GM18868 (cell line): Measurements from ENCODE around the gene WDTC1.

Source experiments
- ATAC-seq: cut with Tn5 transposase; IDR thresholded peaks from one replicate; pipeline ENCODE4 v1.9.1; 2021; ENCODE audit warnings: mild to moderate bottlenecking, moderate library complexity; ENCODE audit not compliant: unreplicated experiment

Gene WDTC1

DNA sequence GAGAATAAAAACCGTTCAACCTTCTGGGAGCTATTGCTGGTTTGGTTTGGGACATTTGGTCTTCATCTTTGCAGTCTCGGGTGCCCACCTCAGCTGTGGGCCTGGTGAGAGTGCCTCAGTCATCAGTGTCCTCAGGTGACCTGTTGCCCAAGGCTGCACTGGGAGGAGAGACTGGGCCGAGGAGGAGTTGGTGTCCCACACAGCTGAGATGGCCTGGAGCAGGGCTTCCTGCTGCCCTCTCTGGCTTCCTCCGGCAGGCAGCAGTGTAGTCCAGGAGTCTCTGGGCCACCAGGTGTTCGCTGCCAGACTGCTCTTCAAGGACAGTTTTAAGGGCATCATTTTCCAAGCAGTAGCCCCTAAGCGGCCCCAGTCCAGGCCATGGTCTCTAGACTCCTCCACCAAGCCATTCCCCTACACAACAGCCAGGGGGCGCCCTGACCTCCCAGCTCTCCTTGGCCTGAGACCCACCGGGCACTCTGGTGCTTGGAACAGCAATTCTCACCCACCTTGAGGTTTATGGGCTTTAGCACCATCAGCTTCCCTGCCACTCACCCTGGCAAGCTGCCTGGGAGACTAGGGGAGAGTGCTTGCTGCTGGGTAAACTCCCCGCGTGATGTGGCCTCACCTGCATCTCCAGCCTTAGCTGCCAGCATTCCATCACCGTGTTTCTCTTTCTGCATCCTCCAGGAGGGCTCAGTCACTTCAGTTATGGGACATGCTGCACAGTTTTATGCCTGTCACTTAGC lies 98.3 kb downstream of the WDTC1 start:
- no peak for ATAC-seq

GRCh38 chr1:27333717-27334279 lies 99.4 kb downstream of the WDTC1 start:
- no peak for ATAC-seq

GRCh38 chr1:27335506-27336422 lies 101.3 kb downstream of the WDTC1 start:
- no peak for ATAC-seq

DNA sequence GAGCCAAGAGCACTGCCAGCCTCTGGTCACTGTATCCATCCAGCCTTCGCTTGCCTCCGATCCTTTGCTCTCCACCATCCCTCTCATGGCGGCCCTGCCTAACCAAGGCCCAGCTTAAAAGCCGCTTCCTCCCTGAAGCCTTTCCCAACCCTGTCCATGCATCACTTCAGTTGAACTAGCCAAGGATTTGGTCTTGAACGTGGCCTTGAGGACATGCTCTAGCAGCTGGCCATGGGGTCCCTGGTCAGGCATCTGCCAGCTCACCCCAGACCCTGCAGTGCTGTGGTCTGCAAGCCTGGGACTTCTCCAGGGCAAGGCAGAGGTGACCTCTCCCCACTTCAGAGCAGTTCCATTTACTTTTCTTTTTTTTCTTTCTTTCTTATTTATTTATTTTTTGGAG lies 102.3 kb downstream of the WDTC1 start:
- ATAC-seq, result no peak

- ATAC-seq, result no peak
These were observed 104.3 kb downstream of the WDTC1 start for GRCh38 chr1:27338751-27339150.

DNA sequence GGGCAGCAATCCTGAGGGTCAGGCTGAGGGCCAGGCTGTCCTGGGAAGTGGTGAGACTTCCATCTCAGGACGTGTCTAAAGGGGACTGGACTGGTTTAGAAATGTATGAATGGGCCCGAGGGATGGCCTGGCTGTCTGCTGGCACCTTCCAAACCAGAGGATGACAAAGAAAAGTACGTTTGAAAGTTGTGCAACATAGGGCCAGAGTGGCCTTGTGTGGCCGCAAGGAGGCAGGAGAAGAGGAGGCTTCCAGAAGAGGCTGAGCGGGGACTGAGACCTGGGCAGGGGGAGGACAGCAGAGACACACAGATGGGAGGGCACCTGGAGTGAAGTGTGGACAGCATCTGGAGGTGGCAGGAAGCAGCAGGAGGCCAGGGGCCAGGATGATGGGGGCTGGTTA lies 104.8 kb downstream of the WDTC1 start:
- no peak for ATAC-seq

DNA sequence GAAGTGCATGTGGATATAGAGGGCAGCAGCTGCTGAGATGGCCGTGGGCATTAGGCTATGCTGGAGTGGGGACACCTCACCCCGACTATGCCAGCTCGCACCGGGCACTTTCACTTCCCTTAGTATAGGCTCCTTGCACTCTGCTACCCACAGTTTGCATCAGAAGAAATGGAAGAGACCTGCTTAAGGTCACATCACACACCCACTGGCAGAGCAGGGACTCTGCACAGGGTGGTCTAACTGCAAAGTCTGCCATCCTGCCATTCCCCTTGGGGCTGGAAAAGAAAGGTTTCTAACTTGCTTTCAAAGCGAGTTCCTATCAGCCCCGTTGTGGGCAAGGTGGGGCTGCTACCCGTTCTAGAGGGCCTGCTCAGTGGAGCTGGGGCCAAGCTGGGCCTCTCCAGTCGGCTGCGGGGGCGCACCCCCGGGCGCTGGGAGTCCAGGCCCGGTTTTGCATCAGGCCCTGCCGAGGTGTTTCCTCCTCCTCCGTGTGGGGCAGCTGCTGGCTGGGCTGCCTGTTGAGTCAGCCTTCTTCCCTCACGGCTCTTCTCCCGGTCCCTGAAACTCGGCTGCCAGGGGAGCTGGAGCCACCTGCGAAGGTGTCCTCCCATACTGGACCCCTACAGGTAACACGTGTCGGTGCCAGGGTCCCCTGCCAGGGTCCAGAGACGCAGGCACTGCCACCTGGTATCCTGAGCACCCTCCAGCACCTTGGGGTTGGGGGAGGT lies 107.3 kb downstream of the WDTC1 start, which contains the start of gene SYTL1:
TSS of gene SYTL1 (plus strand) at position 498 of the 728 bp plus-strand sequence. CDS start 3,313 bp downstream, outside the sequence.
- ATAC-seq, result peak; percentile 46

GRCh38 chr1:27342391-27342777 lies 108.0 kb downstream of the WDTC1 start:
- no peak for ATAC-seq

DNA sequence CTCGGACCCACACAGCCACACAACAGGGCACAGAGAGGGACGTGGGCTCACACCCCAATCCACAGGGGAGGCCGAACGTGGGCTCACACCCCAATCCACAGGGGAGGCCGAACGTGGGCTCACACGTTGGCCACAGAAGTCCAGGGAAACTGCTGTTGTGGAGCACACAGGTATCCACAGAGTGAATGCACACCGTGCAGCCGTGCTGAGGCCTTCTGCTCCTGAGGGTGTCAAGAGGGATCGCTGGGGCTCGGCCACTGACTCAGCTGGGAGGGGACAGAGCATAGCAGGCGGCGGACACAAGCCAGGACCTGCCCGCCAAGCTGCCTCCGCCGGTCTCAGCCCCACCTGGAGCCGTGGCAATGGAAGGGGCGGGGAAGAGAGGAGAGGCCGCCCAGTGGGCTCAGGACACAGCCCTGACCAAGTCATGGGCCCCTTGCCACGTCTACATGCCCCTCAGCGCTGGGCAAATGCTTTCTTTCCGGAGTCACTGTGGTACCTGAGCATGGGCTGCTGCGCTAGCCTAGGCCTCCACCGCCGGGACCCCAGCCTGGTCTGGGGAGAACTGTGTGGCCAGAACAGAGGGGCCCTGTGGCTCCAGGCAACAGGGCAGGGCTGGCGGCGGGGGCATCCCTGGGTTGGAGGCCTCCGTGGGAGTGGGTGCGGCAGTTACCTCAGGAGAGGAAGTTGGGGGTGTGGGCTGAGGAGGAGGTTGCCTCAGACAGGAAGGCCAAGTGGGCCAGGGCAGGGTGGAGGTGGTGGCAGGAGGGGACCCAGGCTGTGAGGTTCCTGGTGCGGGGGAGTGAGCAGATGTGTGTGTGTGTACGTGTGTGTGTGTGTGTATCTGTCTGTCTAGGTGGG lies 108.6 kb downstream of the WDTC1 start:
- ATAC-seq, result no peak

GRCh38 chr1:27343639-27344025 lies 109.2 kb downstream of the WDTC1 start:
- ATAC-seq, result no peak

DNA sequence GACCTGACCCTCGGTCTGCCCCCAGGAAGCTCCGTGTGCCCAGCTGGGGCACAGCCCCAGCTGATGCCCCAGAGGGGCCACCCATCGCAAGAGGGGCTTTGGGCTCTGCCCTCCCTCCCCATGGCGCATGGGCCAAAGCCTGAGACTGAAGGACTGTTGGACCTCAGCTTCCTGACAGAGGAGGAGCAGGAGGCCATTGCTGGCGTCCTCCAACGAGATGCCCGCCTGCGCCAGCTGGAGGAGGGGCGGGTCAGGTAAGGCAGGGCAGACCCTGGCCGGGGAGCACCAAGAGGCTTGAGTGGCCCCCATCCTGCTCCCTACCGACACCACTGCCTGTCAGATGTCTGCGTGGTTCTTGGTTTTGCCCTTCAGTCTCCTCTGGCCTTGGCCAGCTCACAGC lies 110.8 kb downstream of the WDTC1 start:
- no peak for ATAC-seq

- no peak for ATAC-seq
These were observed 111.9 kb downstream of the WDTC1 start for GRCh38 chr1:27346357-27346756.

DNA sequence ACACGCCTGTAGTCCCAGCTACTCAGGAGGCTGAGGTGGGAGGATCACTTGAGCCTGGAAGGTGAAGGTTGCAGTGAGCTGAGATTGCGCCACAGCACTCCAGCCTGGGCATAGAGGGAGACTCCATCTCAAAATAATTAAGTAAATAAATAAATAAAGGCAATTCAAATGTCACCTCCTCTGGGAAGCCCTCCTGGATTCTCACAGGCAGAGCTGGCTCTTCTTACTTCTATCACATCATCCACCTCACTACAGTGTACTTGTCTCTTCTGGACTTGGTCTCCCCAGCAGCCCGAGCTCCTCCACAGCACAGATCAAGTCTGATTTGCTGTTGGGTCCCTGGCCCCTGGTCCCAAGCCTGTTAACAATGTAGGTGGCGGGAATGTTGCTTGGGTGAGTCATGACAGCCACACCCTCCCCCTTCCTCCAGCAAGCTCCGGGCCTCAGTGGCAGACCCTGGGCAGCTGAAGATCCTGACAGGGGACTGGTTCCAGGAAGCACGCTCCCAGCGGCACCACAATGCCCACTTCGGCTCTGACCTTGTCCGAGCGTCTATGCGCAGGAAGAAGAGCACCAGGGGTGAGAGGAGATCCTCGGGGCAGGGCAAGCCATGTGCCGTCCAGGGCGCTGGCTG lies 112.7 kb downstream of the WDTC1 start:
- no peak for ATAC-seq

DNA sequence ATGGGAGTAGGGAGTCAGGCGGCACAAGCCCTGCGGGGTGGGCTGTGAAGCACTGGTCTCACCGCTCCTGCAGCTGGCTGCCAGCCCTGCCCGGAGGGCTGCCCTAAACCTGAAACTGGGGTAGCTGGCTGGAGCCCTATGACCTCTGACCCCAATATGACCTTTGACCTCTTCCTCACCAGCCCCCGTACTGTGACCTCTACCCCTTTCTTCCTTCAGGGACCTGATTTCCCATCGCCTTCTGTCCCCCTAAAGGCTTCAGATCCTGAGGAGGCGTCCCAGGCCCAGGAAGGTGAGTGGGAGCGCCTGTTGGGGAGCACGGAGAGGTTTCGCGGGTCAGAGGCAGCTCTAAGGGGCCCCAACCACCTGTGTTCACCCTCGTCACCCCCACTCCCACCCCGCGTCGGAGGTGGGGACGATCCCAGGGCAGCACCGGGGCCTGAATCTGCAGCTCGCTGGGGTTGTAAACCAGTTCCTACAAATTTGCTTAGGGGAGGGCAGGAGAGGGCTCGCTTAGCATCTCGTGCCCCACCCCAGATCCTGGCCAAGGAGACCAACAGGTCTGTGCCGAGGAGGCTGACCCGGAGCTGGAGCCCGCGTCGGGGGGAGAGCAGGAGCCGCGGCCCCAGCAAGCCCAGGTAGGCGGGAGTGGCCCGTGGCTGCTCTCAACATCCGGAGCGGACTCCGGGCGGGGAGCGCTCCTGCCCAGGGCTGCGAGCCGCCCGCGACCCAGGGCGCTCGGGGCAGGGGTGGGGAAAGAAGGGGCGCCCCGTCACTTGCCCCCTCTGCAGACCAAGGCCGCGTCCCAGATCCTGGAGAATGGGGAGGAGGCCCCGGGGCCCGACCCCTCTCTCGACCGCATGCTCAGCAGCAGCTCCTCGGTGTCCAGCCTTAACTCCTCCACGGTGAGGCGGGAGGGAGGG lies 114.7 kb downstream of the WDTC1 start:
- no peak for ATAC-seq

DNA sequence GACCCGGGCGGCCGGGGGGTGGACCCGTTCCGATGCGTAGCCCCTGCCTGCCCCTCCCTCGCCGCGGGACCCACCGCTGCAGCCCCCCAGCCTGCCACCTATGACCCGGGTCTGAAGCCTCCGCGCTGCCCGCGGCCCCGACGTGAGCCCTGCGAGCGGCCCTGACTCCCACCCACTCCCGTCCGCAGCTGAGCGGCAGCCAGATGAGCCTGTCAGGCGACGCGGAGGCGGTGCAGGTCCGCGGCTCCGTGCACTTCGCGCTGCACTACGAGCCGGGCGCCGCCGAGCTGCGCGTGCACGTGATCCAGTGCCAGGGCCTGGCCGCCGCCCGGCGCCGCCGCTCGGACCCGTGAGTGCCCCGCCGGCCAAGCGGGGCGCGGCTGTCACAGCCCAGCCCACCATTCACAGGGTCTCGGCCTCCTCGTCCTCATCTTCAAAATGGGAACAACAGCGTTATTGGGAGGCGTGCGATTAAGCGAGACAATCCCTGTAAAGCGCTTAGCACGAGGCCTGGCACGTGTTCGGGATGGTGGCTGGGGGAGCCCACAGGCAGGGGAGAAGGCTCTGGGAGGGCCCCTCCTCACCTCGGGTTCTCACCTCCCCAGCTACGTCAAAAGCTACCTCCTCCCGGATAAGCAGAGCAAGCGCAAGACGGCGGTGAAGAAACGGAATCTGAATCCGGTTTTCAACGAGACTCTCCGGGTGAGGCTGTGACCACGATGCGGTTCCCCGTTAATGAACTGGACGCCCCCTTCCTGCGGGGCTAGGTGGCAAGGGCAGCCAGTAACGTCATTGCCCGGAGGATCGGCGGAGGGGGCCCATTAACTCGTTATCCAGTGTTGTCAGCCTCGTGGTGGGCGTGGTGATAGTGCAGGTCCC lies 115.6 kb downstream of the WDTC1 start:
- no peak for ATAC-seq

DNA sequence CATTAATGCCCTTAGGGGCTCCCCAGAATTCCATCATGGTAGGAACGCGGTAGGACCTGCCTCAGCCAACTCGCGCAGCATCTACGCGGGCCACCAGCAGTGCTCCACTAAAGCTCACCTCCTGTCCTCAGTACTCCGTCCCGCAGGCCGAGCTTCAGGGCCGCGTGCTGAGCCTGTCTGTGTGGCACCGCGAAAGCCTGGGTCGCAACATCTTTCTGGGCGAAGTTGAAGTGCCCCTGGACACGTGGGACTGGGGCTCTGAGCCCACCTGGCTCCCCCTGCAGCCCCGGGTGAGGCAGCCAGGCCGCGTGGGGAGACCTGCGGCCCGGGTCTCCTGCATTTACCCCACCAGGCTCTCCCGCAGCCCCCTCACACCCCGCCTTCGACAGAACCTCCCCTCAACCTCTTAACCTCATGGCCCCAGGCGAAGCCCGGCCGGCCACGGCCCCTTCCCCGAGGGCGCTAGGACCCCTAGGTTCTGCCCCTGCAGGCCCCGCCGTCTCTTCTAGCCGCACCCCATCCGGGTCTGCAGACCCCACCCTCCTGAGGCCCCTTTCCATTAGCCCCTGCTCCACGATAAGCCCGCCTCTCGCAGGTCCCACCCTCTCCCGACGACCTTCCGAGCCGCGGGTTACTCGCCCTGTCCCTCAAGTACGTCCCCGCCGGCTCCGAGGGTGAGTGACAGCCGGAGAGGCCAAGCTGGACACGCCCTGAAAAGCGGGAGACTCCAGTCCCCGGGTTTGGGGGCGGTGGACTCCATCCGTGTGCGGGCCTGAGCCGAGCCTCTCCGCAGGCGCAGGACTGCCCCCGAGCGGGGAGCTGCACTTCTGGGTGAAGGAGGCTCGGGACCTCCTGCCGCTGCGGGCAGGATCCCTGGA lies 116.5 kb downstream of the WDTC1 start:
- no peak for ATAC-seq
